HCT116 (cell line): ENCODE results near the gene DNM3.

Experiments used
- EZH2 ChIP-seq: fragments of 200-600 bp; sonication (generic); IDR thresholded peaks from 2 replicates; pipeline ENCODE4 v1.6.1; 2017; ENCODE audit warnings: antibody characterized with exemption, mixed run types
- POLR2AphosphoS5 ChIP-seq: IDR thresholded peaks from 2 replicates; pipeline ENCODE4 v1.6.1; 2011; ENCODE audit warnings: mild to moderate bottlenecking, low read depth, low read length, moderate library complexity
- SIN3A ChIP-seq: IDR thresholded peaks from 2 replicates; pipeline ENCODE4 v1.6.1; 2012; ENCODE audit warnings: low read depth
- TCF7L2 ChIP-seq: IDR thresholded peaks from 2 replicates; pipeline ENCODE4 v1.7.0; 2011; ENCODE audit warnings: borderline replicate concordance, inconsistent platforms; ENCODE audit not compliant: insufficient read depth, insufficient read length; ENCODE audit errors: extremely low read depth
- ZNF274 ChIP-seq: fragments of 200-500 bp; sonication (Bioruptor generic); IDR thresholded peaks from 2 replicates; pipeline ENCODE4 v1.6.1; 2014; ENCODE audit warnings: mild to moderate bottlenecking, low read depth, low read length, inconsistent platforms
- TF ChIP-seq, protein P1 (sequence below), 3 experiments: fragments of 200-600 bp in 1 of 3; sonication (generic) in 1 of 3; IDR thresholded peaks in 2 of 3; conservative IDR thresholded peaks in 1 of 3; 2 replicates each; pipeline ENCODE4 v1.5.1; 2012 to 2017; ENCODE audit warnings: low read depth in 2 of 3, low read length in 2 of 3, antibody characterized with exemption in 1 of 3, borderline replicate concordance in 1 of 3, control low read depth in 1 of 3, mild to moderate bottlenecking in 1 of 3, mixed read lengths in 1 of 3, mixed run types in 1 of 3, moderate library complexity in 1 of 3; ENCODE audit not compliant: insufficient read depth in 1 of 3
- TF ChIP-seq, protein P2 (sequence below): IDR thresholded peaks from 2 replicates; pipeline ENCODE4 v1.6.1; 2012; ENCODE audit warnings: low read depth

DNA sequence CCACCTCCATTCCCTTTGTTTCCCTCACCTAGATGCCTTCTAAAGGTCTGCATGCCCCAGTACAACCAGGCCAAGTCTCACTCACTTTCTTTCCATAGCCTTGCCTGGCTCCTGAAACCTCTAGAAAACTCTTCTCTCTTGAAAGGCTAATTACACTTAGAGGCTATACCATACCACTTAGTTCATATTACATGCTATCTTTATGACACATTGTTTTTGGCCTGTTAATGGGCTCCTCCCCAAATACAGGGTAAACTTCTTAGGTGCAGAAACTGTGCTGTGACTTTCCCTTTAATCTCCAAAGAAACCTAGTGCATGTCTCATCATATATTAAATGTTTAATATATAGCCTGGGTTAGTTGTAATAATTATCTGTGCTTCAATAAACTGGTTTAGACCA is 522.6 kb downstream of the DNM3 start:
- TF ChIP-seq TCF7L2 (no peak), ZNF274 (no peak), EZH2 (no peak), SIN3A (no peak), POLR2AphosphoS5 (no peak)
- TF ChIP-seq, protein P1, sequence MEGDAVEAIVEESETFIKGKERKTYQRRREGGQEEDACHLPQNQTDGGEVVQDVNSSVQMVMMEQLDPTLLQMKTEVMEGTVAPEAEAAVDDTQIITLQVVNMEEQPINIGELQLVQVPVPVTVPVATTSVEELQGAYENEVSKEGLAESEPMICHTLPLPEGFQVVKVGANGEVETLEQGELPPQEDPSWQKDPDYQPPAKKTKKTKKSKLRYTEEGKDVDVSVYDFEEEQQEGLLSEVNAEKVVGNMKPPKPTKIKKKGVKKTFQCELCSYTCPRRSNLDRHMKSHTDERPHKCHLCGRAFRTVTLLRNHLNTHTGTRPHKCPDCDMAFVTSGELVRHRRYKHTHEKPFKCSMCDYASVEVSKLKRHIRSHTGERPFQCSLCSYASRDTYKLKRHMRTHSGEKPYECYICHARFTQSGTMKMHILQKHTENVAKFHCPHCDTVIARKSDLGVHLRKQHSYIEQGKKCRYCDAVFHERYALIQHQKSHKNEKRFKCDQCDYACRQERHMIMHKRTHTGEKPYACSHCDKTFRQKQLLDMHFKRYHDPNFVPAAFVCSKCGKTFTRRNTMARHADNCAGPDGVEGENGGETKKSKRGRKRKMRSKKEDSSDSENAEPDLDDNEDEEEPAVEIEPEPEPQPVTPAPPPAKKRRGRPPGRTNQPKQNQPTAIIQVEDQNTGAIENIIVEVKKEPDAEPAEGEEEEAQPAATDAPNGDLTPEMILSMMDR (IDR thresholded peaks at IDR 0.05 in 2 of 3, conservative IDR thresholded peaks at IDR 0.05 in 1 of 3; ENCODE audit: borderline replicate concordance in 1 of 3, insufficient read depth in 1 of 3, low read depth in 2 of 3, low read length in 2 of 3) = no peak
- TF ChIP-seq, protein P2, sequence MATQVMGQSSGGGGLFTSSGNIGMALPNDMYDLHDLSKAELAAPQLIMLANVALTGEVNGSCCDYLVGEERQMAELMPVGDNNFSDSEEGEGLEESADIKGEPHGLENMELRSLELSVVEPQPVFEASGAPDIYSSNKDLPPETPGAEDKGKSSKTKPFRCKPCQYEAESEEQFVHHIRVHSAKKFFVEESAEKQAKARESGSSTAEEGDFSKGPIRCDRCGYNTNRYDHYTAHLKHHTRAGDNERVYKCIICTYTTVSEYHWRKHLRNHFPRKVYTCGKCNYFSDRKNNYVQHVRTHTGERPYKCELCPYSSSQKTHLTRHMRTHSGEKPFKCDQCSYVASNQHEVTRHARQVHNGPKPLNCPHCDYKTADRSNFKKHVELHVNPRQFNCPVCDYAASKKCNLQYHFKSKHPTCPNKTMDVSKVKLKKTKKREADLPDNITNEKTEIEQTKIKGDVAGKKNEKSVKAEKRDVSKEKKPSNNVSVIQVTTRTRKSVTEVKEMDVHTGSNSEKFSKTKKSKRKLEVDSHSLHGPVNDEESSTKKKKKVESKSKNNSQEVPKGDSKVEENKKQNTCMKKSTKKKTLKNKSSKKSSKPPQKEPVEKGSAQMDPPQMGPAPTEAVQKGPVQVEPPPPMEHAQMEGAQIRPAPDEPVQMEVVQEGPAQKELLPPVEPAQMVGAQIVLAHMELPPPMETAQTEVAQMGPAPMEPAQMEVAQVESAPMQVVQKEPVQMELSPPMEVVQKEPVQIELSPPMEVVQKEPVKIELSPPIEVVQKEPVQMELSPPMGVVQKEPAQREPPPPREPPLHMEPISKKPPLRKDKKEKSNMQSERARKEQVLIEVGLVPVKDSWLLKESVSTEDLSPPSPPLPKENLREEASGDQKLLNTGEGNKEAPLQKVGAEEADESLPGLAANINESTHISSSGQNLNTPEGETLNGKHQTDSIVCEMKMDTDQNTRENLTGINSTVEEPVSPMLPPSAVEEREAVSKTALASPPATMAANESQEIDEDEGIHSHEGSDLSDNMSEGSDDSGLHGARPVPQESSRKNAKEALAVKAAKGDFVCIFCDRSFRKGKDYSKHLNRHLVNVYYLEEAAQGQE = no peak
